GM12878 (cell line): ENCODE measurements around the gene AGMAT.

Source experiments
- BRCA1 ChIP-seq: IDR thresholded peaks from 2 replicates; pipeline ENCODE4 v1.6.1; 2011; ENCODE audit warnings: low read depth, low read length, improper control_type of control experiment
- MYC ChIP-seq: IDR thresholded peaks from 2 replicates; pipeline ENCODE4 v1.6.1; 2011; ENCODE audit warnings: mild to moderate bottlenecking, low read length, moderate library complexity, inconsistent platforms; ENCODE audit not compliant: insufficient read depth, insufficient replicate concordance, insufficient read length, severe bottlenecking
- POLR2A ChIP-seq: IDR thresholded peaks from 2 replicates; pipeline ENCODE4 v1.6.1; 2011; ENCODE audit warnings: low read depth, mild to moderate bottlenecking, low read length
- POLR2AphosphoS5 ChIP-seq: IDR thresholded peaks from 2 replicates; pipeline ENCODE4 v1.6.1; 2011; ENCODE audit warnings: mild to moderate bottlenecking, low read length, inconsistent platforms
- TAF1 ChIP-seq: IDR thresholded peaks from 2 replicates; pipeline ENCODE4 v1.6.1; 2011; ENCODE audit warnings: mild to moderate bottlenecking, low read depth, low read length, borderline replicate concordance
- ZNF217 ChIP-seq: fragments of 450-650 bp; IDR thresholded peaks from 2 replicates; pipeline ENCODE4 v1.6.1; 2017; ENCODE audit warnings: antibody characterized with exemption, mild to moderate bottlenecking
- ZNF622 ChIP-seq: fragments of 450-650 bp; IDR thresholded peaks from 2 replicates; pipeline ENCODE4 v1.6.1; 2017; ENCODE audit warnings: mild to moderate bottlenecking, inconsistent platforms

DNA sequence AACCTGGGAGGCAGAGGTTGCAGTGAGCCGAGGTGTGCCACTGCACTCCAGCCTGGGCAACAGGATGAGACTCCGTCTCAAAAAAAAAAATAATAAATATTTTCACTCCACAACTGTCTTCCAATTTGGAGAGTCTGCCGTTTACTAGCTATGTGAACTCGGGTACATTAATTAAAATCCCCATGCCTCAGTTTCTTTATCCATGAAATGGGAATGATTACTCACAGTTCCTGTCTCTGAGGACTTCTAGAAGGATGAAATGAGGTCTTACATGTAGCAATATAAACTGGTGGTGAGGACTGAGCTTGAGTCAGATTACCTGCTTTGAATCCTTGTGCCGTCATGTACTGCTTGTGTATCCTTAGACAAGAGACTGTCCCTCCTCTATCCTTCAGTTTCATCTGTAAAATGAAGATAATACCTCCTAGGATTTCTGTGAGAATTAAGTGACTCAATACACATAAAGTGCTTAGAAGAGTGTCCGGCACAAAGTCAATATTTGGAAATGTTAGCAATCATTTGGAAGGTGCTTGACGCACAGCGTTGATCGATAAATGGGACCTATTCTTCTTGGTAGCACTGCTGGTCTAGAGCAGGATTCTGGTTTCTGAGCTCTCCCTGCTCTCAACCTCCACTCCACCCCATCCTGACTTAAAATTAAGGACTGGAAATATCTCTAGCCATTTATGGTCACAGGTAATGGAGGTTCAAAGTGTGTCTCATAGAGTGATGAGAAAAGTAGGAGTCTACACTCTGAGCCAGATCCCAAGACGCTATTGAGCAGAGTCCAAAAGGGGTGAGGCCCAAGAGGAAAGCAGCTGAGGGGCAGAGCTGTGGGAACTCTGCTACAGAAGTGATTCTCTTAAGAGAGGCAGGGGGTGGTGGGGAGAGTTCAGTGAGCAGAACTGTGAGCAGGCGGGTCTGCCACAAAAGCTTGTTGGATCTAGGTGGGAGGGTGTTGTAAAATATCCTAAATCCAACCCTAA lies 20.8 kb upstream of the AGMAT start:
- TF ChIP-seq ZNF622 (no peak), POLR2AphosphoS5 (no peak), POLR2A (no peak), MYC (no peak), ZNF217 (no peak), TAF1 (no peak), BRCA1 (no peak)
